Panc1 (cell line): Measurements from ENCODE around the gene SATB1. TPM values are rescaled to one million over a fixed set of nuclear protein-coding genes. Genes with fewer than 3 reads are reported as not detected.

Experiments used
- ATAC-seq: fragments of 200-7000 bp; cut with Tn5 transposase; 2 replicates; pipeline ENCODE4 v1.9.1; 2020; ENCODE audit warnings: mild to moderate bottlenecking, moderate library complexity
- BruUV-seq: library from RNA; stranded (reverse); fragments of 400-500 nt; replicated peaks from 2 replicates; lab custom pipeline; 2021; lab: Mats Ljungman, UMichigan
- CTCF ChIA-PET: fragments of 300-600 bp; sonication (Branson Sonifier 250); formaldehyde crosslinking; loops from one replicate; lab custom pipeline; 2022; ENCODE audit warnings: antibody characterized with exemption; lab: Charles Lee
- POLR2A ChIA-PET: fragments of 300-600 bp; sonication (Branson Sonifier 250); formaldehyde crosslinking; loops from one replicate; lab custom pipeline; 2022; ENCODE audit warnings: antibody characterized with exemption; lab: Charles Lee
- DNase-seq: peaks from one replicate; pipeline ENCODE4 v3.0.0-alpha.2; 2010; ENCODE audit warnings: low read depth, low spot score
- H3K27ac ChIP-seq: 2 replicates; pipeline ENCODE4 v1.5.1; 2011; ENCODE audit warnings: mild to moderate bottlenecking, low read length, inconsistent platforms
- H3K27me3 ChIP-seq: fragments of 200-500 bp; sonication (Bioruptor generic); 2 replicates; pipeline ENCODE4 v1.6.0; 2014; ENCODE audit warnings: low read length, inconsistent platforms; ENCODE audit not compliant: control insufficient read depth, insufficient read depth
- H3K36me3 ChIP-seq: fragments of 200-500 bp; sonication (Bioruptor generic); 2 replicates; pipeline ENCODE4 v1.5.1; 2014; ENCODE audit warnings: inconsistent platforms, mild to moderate bottlenecking, low read length, moderate library complexity; ENCODE audit not compliant: control insufficient read depth, insufficient read depth
- H3K4me1 ChIP-seq: 2 replicates; pipeline ENCODE4 v1.5.1; 2011; ENCODE audit warnings: inconsistent platforms, mild to moderate bottlenecking, low read length, moderate library complexity; ENCODE audit not compliant: control insufficient read depth, insufficient read depth
- H3K4me3 ChIP-seq, 2 experiments: 2 replicates each; pipeline ENCODE4 v1.5.1; 2011 to 2012; ENCODE audit warnings: low read depth in 2 of 2, low read length in 2 of 2, mild to moderate bottlenecking in 2 of 2, inconsistent platforms in 1 of 2, moderate library complexity in 1 of 2
- H3K9me3 ChIP-seq: fragments of 200-500 bp; sonication (Bioruptor generic); 2 replicates; pipeline ENCODE4 v1.5.1; 2014; ENCODE audit warnings: low read depth, mild to moderate bottlenecking, inconsistent platforms, low read length, moderate library complexity; ENCODE audit not compliant: control insufficient read depth, insufficient read depth
- POLR2AphosphoS5 ChIP-seq: IDR thresholded peaks from 2 replicates; pipeline ENCODE4 v1.6.1; 2012; ENCODE audit warnings: mild to moderate bottlenecking, low read depth, low read length, moderate library complexity
- SIN3A ChIP-seq: IDR thresholded peaks from 2 replicates; pipeline ENCODE4 v1.6.1; 2012; ENCODE audit warnings: low read depth, mild to moderate bottlenecking, low read length, moderate library complexity, borderline replicate concordance; ENCODE audit not compliant: insufficient read depth
- TCF7L2 ChIP-seq: IDR thresholded peaks from 2 replicates; pipeline ENCODE4 v1.6.1; 2011; ENCODE audit warnings: mild to moderate bottlenecking, low read depth, low read length, inconsistent platforms
- in situ Hi-C: cut with HindIII; loops from 2 replicates; pipeline ENCODE4 v1.10.0; 2016; ENCODE audit warnings: low sequenced_read_pairs, low pct_unique_long_range_greater_than_20kb
- intact Hi-C: fragments of 100-400 bp; cut with micrococcal nuclease; formaldehyde crosslinking; loops from one replicate; pipeline ENCODE4 v1.10.0; 2022; ENCODE audit not compliant: unreplicated experiment
- total RNA-seq: library from RNA; stranded (reverse); gene quantifications from one replicate; pipeline ENCODE4 v1.2.1, GENCODE V29; 2021; ENCODE audit not compliant: unreplicated experiment
- TF ChIP-seq, protein P1 (sequence below): fragments of 450-650 bp; IDR thresholded peaks from 2 replicates; pipeline ENCODE4 v1.5.1; 2017; ENCODE audit warnings: mild to moderate bottlenecking
- TF ChIP-seq, protein P2 (sequence below), 2 experiments: IDR thresholded peaks; 2 replicates each; pipeline ENCODE4 v1.6.1; 2011 to 2012; ENCODE audit warnings: low read depth in 2 of 2, control low read depth in 1 of 2, low read length in 1 of 2, mild to moderate bottlenecking in 1 of 2, moderate library complexity in 1 of 2; ENCODE audit not compliant: insufficient read depth in 1 of 2

The SATB1 gene
- total RNA-seq, 1 experiment from 2014 or later = 0.31 TPM

DNA sequence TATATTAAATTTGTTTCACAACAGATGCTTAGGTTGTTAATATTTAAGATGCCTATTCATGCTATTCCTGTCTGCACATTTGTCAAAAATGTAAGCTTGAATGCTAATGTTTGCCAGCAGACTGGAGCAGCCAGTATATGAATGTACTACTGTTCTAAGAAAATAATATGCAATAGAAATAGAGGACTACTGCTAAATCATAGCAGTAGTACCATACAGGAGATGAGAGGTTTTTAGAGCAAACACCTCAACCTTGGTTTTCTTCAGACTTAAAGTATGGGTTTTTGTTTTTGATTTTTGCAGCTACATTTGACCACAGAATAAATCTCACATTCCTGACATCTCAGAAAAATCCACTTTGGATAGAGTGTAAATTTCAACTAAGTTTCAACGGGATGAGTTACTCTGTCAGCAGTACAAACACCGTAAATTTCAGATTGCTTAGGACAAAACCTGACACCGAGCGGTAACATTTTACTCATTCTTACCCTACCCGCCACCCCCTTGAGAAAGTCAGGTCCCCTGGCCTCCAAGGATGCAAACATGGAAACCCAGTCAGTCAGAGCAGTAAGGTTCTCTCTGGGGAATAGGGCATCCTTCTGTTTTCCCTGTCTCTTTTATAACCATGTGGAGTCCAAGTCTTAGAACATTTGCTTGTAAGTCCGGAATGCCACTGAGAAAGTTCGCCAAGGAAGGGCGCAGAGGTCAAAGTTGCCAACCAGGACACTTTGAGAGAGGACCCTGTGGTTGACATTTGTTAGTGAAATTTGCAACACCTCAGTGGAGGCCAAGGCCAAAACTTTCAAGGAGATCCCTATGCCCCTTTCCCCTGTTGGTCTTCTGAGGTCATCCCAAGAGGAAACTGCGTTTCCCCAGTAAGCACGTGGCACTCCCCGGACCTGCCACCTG is 17.9 kb upstream of the SATB1 start:
- Histone ChIP-seq H3K9me3 (no peaks in the 10 kb centered on the region), H3K4me3 (no peak overlapping the region), H3K27me3 (peaks cover 28% of the 10 kb centered on the region), H3K36me3 (no peaks in the 10 kb centered on the region), H3K4me1 (no peaks in the 10 kb centered on the region), H3K27ac (no peak overlapping the region)
- no peak for DNase-seq
- intact Hi-C loops (no loop called here), in situ Hi-C loops (no loop called here)
- POLR2A ChIA-PET = no interaction called here
- TF ChIP-seq SIN3A (no peak), POLR2AphosphoS5 (no peak), TCF7L2 (no peak)
- TF ChIP-seq, protein P1, sequence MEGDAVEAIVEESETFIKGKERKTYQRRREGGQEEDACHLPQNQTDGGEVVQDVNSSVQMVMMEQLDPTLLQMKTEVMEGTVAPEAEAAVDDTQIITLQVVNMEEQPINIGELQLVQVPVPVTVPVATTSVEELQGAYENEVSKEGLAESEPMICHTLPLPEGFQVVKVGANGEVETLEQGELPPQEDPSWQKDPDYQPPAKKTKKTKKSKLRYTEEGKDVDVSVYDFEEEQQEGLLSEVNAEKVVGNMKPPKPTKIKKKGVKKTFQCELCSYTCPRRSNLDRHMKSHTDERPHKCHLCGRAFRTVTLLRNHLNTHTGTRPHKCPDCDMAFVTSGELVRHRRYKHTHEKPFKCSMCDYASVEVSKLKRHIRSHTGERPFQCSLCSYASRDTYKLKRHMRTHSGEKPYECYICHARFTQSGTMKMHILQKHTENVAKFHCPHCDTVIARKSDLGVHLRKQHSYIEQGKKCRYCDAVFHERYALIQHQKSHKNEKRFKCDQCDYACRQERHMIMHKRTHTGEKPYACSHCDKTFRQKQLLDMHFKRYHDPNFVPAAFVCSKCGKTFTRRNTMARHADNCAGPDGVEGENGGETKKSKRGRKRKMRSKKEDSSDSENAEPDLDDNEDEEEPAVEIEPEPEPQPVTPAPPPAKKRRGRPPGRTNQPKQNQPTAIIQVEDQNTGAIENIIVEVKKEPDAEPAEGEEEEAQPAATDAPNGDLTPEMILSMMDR = no peak
- TF ChIP-seq, protein P2, sequence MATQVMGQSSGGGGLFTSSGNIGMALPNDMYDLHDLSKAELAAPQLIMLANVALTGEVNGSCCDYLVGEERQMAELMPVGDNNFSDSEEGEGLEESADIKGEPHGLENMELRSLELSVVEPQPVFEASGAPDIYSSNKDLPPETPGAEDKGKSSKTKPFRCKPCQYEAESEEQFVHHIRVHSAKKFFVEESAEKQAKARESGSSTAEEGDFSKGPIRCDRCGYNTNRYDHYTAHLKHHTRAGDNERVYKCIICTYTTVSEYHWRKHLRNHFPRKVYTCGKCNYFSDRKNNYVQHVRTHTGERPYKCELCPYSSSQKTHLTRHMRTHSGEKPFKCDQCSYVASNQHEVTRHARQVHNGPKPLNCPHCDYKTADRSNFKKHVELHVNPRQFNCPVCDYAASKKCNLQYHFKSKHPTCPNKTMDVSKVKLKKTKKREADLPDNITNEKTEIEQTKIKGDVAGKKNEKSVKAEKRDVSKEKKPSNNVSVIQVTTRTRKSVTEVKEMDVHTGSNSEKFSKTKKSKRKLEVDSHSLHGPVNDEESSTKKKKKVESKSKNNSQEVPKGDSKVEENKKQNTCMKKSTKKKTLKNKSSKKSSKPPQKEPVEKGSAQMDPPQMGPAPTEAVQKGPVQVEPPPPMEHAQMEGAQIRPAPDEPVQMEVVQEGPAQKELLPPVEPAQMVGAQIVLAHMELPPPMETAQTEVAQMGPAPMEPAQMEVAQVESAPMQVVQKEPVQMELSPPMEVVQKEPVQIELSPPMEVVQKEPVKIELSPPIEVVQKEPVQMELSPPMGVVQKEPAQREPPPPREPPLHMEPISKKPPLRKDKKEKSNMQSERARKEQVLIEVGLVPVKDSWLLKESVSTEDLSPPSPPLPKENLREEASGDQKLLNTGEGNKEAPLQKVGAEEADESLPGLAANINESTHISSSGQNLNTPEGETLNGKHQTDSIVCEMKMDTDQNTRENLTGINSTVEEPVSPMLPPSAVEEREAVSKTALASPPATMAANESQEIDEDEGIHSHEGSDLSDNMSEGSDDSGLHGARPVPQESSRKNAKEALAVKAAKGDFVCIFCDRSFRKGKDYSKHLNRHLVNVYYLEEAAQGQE (IDR thresholded peaks at IDR 0.05; ENCODE audit: insufficient read depth in 1 of 2, low read depth in 2 of 2, low read length in 1 of 2) = no peak
- CTCF ChIA-PET = no interaction called here
- no TSS peak for BruUV-seq
- no peak for ATAC-seq

DNA sequence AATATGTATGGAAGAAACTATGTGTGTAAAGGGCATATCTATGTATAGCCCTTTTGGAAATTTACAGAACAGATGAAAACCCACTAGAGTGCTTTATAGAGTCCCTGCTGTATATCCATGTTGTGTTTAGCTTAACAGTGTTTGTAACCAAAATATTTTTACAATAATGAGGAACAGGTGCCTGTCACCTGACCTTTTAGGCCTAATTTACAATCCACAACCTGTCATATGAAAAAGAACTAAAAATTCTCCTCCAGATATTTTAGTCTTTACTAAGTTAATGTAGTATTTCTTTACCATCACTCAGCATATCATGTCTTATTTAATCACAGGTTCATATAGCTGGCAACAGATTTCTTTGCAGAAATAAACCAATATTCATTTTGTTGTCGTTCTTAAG is 16.4 kb upstream of the SATB1 start:
- DNase-seq = no peak
- BruUV-seq = no TSS peak
- Histone ChIP-seq H3K27me3 (peaks cover 24% of the 10 kb centered on the region), H3K27ac (no peak overlapping the region), H3K4me3 (no peak overlapping the region), H3K36me3 (no peaks in the 10 kb centered on the region), H3K4me1 (no peaks in the 10 kb centered on the region), H3K9me3 (no peaks in the 10 kb centered on the region)
- ChIA-PET CTCF (no interaction called here), POLR2A (no interaction called here)
- intact Hi-C loops (no loop called here), in situ Hi-C loops (no loop called here)
- TF ChIP-seq, protein P2 (IDR thresholded peaks at IDR 0.05; ENCODE audit: insufficient read depth in 1 of 2, low read depth in 2 of 2, low read length in 1 of 2) = no peak
- no peak for TF ChIP-seq SIN3A
- TF ChIP-seq TCF7L2 = no peak
- TF ChIP-seq, protein P1 = no peak
- ATAC-seq = no peak
